Spinal cord (tissue), 10 donors: ENCODE measurements around the gene EYA2. TPM values are rescaled to one million over a fixed set of nuclear protein-coding genes. Genes with fewer than 3 reads are reported as not detected.

Source experiments
- DNase-seq, 6 donors: peaks; one replicate each; pipeline versions ENCODE4 v3.0.0 to v3.0.0-alpha.2; 2013 to 2015; ENCODE audit warnings: low spot score in 6 of 6, low read depth in 4 of 6
- H3K27ac ChIP-seq: one replicate; pipeline ENCODE4 v1.5.1; 2013; ENCODE audit warnings: low read depth, low read length, control low read depth
- H3K27me3 ChIP-seq: one replicate; pipeline ENCODE4 v1.6.1; 2013; ENCODE audit warnings: low read length; ENCODE audit not compliant: control insufficient read depth, insufficient read depth
- H3K36me3 ChIP-seq: one replicate; pipeline ENCODE4 v1.6.1; 2013; ENCODE audit warnings: low read length; ENCODE audit not compliant: control insufficient read depth, insufficient read depth
- H3K4me1 ChIP-seq: one replicate; pipeline ENCODE4 v1.6.1; 2013; ENCODE audit warnings: low read length; ENCODE audit not compliant: control insufficient read depth, insufficient read depth
- H3K4me3 ChIP-seq: one replicate; pipeline ENCODE4 v1.5.1; 2013; ENCODE audit warnings: low read depth, low read length, control low read depth
- H3K9me3 ChIP-seq: one replicate; pipeline ENCODE4 v1.6.1; 2013; ENCODE audit warnings: low read length; ENCODE audit not compliant: control insufficient read depth, insufficient read depth
- WGBS: methylation state at CpG from one replicate; pipeline ENCODE4 v1.1.5; 2013; ENCODE audit warnings: missing lambda C conversion rate; ENCODE audit not compliant: insufficient coverage; 5-methylcytosine and 5-hydroxymethylcytosine counted together
- polyA plus RNA-seq, 2 donors: library from polyadenylated mRNA; unstranded; fragments of 120-200 nt; gene quantifications; one replicate each; pipeline ENCODE4 v1.2.1, GENCODE V29; 2013; ENCODE audit not compliant: insufficient read length in 2 of 2
- total RNA-seq, 2 donors: library from RNA; depleted of rRNA in 1 of 2; stranded (reverse); fragments of 120-200 nt in 1 of 2; fragments of >200 nt in 1 of 2; gene quantifications; one replicate each; pipeline versions ENCODE4 v1.2.3 to v1.2.4, GENCODE V29; 2013 to 2014
- donor health status: healthy.

EYA2 gene
- total and polyA plus RNA-seq, 4 donors: 10.7 to 32.7 (median 25.0) TPM

DNA sequence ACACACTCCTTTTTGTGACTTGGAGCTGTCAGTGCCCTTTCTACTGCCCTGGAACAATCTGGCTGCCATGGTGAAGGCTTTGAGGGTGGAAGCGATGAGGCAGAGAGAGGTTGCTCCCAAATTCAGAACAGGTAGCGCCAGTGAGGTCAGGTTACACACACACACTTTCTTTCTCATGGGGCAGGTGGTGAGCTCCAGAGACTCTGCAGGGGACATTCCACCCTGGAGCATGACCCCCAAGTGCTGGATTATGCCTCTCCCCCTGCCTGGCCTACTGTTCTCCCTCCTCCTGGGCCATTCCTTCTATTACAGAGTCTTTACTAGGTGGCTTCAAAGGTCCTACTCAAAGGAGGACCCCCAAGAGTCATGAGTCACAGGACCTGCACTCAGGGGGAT lies 98.0 kb downstream of the EYA2 start:
- Histone ChIP-seq H3K27me3 (no peaks in the 10 kb centered on the region), H3K36me3 (no peaks in the 10 kb centered on the region), H3K9me3 (no peaks in the 10 kb centered on the region), H3K4me1 (no peaks in the 10 kb centered on the region), H3K4me3 (no peak overlapping the region), H3K27ac (no peak overlapping the region)
- 91% methylated on average over 1 of the region's 2 CpGs for WGBS
- DNase-seq: no peak

DNA sequence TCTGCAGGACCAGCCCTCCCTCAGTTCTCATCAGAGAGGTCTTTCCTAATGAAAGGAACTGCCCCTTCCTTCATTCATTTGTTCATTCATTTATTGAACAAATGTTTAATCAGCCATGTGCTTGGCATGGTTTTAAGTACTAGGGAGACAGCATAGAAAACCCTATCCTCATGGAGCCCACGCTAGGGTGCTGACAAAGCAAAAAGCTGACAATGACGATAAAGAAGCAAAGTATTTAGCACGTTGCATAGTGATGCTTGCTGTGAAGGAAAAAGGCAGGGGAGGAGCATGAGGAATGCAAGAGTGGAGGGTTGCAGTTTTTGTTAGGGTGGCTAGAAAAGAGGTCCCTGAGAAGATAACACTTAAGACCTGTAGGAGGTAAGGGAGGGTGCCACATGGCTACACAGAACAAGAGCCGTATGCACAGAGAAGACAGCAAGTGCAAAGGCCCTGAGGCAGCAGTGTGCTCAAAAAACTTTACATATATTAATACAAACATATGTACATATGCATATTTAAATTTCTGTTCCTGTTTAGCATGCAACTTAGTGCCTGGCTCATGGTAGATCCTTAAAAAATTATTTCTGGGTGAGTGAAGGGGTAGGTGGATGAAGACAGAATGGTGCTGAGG lies 98.9 kb downstream of the EYA2 start:
- DNase-seq: no peak
- Histone ChIP-seq H3K36me3 (no peaks in the 10 kb centered on the region), H3K9me3 (no peaks in the 10 kb centered on the region), H3K27me3 (no peaks in the 10 kb centered on the region), H3K4me1 (no peaks in the 10 kb centered on the region), H3K4me3 (no peak overlapping the region), H3K27ac (no peak overlapping the region)
- 57% methylated on average over 3 of the region's 4 CpGs for WGBS

DNA sequence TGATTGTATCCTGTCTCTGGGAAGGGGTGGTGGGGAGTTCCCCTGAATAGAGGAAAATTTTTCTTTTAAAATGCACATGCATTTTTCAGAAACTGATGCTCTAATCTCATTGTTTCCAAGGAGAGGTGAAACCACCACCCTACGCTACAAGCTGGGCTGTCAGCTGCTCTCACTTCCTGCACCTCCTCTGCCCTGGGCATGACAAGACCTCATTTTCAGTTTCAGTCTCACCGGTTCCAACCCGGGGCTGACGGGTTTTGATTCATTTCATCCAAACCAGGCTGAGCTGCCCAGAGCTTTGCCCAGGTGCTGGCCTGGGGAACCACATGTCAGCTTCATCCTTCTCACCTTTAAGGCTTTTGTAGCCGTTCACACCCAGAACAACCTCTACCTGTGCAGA lies 99.7 kb downstream of the EYA2 start:
- no peak overlapping the region for H3K27ac ChIP-seq
- H3K4me1 ChIP-seq: no peaks in the 10 kb centered on the region
- no peaks in the 10 kb centered on the region for H3K27me3 ChIP-seq
- no peaks in the 10 kb centered on the region for H3K36me3 ChIP-seq
- no peak for DNase-seq
- no peak overlapping the region for H3K4me3 ChIP-seq
- 71% methylated on average over 2 of the region's 5 CpGs for WGBS
- no peaks in the 10 kb centered on the region for H3K9me3 ChIP-seq

DNA sequence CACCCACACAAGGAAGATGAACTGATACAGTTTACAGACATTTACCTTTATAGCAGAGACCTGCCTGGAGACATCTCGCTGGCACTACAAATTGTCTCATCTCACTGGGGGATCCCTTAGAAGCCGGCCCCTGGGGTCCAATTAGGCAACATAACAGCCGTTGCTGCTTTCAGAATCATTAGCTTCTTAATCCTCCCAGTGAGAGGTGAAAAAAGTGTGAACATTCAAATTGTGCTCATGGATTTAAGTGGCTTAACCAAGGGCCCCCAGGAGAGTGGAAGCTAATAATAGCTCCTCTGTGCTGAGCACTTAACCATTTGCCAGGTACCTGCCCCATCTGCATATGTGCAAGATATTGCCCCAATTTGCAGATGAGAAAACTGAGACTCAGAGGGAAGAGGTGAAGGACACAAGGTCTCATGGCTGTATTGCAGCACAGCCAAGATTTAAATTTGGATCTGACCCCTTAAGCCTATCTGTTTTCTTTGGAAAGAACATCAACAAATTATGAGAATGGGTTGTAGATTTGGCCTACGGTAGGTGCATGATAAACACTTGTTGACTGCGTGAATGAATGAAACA lies 101.0 kb downstream of the EYA2 start:
- no peaks in the 10 kb centered on the region for H3K27me3 ChIP-seq
- whole genome bisulfite sequencing: no CpG with 5 or more reads among the region's 5 CpGs
- H3K36me3 ChIP-seq: no peaks in the 10 kb centered on the region
- H3K4me1 ChIP-seq: no peaks in the 10 kb centered on the region
- no peak overlapping the region for H3K27ac ChIP-seq
- no peaks in the 10 kb centered on the region for H3K9me3 ChIP-seq
- peak in 1 of 6 donors; percentile 89 for DNase-seq
- no peak overlapping the region for H3K4me3 ChIP-seq

DNA sequence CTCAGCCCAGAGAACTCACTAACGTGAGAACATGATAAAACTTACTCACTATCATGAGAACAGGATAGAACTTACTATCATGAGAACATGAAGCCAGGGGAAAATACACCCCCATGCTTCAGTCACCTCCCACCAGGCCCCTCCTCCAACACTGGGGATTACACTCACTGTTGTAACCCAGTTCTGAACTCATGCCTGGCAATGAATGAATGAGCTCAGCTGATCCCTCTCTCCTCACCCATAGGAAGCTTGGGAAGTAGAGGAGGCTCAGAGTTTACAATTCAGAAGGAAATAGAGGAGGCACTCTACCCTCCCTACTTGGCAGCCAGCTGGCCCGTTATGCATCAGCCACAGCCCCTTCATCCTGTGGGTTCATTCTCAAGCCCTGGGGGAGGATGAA lies 102.5 kb downstream of the EYA2 start:
- WGBS: 100% methylated on average over 1 of the region's 2 CpGs
- H3K9me3 ChIP-seq: no peaks in the 10 kb centered on the region
- H3K4me1 ChIP-seq: no peaks in the 10 kb centered on the region
- no peak for DNase-seq
- H3K36me3 ChIP-seq: no peaks in the 10 kb centered on the region
- H3K4me3 ChIP-seq: no peak overlapping the region
- no peak overlapping the region for H3K27ac ChIP-seq
- H3K27me3 ChIP-seq: no peaks in the 10 kb centered on the region

DNA sequence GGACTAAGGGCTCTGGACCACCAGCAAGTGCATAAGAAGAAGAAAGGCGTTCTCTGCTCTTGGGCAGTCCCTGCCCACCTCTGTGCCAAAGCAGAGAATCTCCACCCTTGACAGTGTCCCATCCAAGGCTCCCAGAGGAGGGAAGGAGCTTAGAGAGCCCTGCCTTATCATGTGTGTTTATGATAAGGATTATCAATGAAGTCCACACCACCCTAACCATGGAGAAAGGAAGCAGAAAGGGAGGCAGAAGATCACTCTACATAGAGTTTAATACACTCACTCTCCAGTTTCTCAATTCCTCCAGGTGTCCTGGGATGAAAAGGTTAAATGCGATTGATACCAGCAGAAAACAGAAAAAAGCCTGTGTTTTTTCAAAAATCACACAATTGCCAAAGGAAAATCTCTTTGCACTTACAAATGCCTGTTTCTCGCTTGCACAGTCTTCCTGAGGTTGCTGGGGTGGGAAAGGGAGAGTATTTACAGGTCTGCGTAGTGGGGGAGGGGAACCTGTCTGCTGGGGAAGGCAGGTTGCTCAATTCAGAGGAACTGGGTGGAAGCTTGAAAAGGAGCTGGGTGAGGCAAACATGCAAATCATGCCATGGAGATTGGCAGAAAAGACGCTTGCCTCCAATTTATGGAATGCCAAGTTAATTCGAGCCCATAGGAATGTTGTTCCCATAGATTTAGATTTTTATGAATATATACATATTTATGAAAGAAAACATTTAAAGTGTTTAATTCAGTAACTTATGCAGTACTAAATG lies 104.0 kb downstream of the EYA2 start:
- Histone ChIP-seq H3K27ac (no peak overlapping the region), H3K27me3 (no peaks in the 10 kb centered on the region), H3K4me3 (no peak overlapping the region), H3K9me3 (no peaks in the 10 kb centered on the region), H3K4me1 (no peaks in the 10 kb centered on the region), H3K36me3 (no peaks in the 10 kb centered on the region)
- peak in 2 of 6 donors; percentile 31 to 69 for DNase-seq
- 39% methylated on average over 2 of the region's 6 CpGs for WGBS

DNA sequence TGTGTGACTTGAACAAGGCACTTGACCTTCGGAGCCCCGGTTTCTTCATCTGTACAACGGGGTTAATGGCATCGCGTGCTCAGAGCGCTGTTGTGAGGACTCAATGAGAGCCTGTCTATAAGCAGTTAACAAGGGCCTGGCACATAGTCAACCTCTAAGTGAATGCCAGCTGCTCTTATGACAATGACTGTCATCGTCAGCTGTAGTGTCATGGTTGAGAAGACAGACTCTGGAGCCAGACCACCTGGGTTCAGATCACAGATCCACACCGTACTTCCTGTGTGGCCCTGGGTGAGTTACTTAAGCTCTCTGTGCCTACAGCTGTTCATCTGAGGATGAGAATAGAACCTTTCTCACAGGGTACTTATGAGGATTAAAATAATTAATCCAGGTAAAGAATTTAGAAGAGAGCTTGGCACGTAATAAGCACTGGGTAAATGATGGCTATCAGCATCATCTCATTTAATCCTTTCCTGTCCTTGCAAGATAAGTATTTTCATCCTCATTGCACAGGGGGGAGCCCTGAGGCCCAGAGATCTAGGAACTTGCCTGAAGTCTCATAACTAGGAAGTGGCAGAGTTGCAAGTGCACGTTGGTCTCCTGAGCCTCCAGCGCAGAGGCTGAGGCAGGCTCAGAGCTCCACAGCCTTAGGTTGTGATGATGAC lies 105.3 kb downstream of the EYA2 start:
- H3K4me3 ChIP-seq: no peak overlapping the region
- peak in 1 of 6 donors; percentile 41 for DNase-seq

DNA sequence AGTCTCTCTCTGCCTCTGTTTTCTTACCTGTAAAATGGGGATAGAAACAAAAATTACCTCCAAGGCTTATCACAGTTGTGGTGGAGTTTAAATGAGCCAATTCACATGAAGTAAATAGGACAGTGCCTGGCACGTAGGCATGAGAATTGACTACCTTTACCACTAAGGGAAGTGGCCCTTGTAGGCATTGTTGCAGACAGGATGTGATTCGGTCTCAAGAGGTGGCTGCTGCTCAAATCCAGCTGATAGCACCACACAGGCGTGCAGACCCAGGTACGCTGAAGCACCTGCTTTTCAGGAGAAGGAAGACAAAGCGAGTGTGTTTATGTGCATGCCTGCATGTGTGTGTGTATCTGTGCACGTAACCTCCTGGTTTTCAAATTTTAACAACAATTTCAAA lies 108.6 kb downstream of the EYA2 start:
- no peak overlapping the region for H3K27ac ChIP-seq
- no peaks in the 10 kb centered on the region for H3K27me3 ChIP-seq
- no peaks in the 10 kb centered on the region for H3K9me3 ChIP-seq
- peaks cover 19% of the 10 kb centered on the region for H3K36me3 ChIP-seq
- 92% methylated on average over 2 of the region's 6 CpGs for WGBS
- no peak overlapping the region for H3K4me3 ChIP-seq
- H3K4me1 ChIP-seq: no peaks in the 10 kb centered on the region
- DNase-seq: no peak

More for the DNA sequence above, 105.3 kb downstream of the EYA2 start:
- H3K4me1 ChIP-seq: no peaks in the 10 kb centered on the region
- no peak overlapping the region for H3K27ac ChIP-seq
- H3K9me3 ChIP-seq: no peaks in the 10 kb centered on the region
- peaks cover 2% of the 10 kb centered on the region for H3K36me3 ChIP-seq
- no peaks in the 10 kb centered on the region for H3K27me3 ChIP-seq
- WGBS: 88% methylated on average over 9 of the region's 11 CpGs

DNA sequence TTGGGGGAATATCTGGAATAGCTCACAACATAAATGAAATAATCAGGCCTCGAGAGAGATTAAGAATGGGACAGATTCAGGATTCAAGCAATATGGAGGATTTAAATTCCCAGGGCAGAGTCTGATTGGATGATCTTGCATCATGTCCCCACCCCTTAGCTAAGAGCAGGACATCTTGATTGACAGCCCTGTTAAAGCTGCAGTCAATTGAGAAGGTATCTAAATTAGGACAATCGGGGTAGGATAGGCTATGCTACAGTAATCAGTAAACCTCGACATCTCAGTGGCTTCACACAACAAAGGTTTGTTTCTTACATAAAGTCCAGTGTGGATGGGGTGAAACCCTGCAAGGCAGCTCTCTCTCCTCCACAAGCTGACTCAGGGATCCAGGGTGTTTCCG lies 109.5 kb downstream of the EYA2 start:
- no peaks in the 10 kb centered on the region for H3K27me3 ChIP-seq
- no peak overlapping the region for H3K4me3 ChIP-seq
- peaks cover 23% of the 10 kb centered on the region for H3K36me3 ChIP-seq
- no peak overlapping the region for H3K27ac ChIP-seq
- DNase-seq: no peak
- H3K9me3 ChIP-seq: no peaks in the 10 kb centered on the region
- no peaks in the 10 kb centered on the region for H3K4me1 ChIP-seq
- WGBS: 88% methylated on average over 3 of the region's 4 CpGs
